GM18517 (cell line): ENCODE results near the gene OR2A1.
A peak's percentile ranks its signal among the peaks of the same experiment; 100 is the strongest.
"Not testable (repeated sequence)": the region's sequence is repeated elsewhere in the genome, so short reads cannot be mapped to it uniquely, and the experiment has no call there.

Experiments
- ATAC-seq: cut with Tn5 transposase; IDR thresholded peaks from one replicate; pipeline ENCODE4 v1.9.1; 2021; ENCODE audit warnings: mild to moderate bottlenecking, moderate library complexity; ENCODE audit not compliant: unreplicated experiment

The OR2A1 gene, protein sequence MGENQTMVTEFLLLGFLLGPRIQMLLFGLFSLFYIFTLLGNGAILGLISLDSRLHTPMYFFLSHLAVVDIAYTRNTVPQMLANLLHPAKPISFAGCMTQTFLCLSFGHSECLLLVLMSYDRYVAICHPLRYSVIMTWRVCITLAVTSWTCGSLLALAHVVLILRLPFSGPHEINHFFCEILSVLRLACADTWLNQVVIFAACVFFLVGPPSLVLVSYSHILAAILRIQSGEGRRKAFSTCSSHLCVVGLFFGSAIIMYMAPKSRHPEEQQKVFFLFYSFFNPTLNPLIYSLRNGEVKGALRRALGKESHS

DNA sequence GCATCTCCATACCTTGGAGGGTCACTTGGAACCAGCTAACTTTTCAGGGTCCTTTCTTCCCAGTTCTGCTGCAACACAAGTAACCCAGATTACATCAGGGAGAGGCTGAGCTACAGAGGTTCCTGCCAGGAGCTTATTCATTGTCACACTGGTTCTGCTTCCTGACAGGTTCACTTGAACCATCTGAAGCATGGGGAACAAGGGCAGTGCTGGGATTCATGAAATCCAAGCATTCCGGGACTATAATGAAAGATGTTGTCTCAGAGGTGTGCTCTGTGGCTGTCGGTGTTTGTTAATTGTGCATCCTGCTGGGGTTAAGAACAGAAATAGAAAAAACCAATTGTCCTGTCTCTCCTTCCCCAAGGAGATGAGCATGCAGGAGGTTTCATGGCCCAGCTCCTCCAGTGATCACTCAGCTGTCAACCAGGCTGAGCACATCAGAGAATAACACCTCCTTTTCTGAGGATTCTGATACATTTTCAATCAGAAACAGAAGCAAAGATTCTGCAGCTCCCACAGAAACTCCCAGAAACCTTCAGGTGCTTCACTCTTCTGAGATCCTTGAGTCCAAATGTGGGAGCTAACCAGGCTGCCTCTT lies at the start of gene OR2A1:
TSS of gene OR2A1 (plus strand) at position 548 of the 598 bp plus-strand sequence. CDS start 5,706 bp downstream, outside the sequence.
- not testable (repeated sequence) for ATAC-seq

- not testable (repeated sequence) for ATAC-seq
These were observed 47.5 kb upstream of the OR2A1 start, which contains the start of gene OR2A7 for GRCh38 chr7:144264692-144265091. TSS of gene OR2A7 (minus strand) at chr7:144264792. CDS start at chr7:144259628, 5,164 bp downstream.

DNA sequence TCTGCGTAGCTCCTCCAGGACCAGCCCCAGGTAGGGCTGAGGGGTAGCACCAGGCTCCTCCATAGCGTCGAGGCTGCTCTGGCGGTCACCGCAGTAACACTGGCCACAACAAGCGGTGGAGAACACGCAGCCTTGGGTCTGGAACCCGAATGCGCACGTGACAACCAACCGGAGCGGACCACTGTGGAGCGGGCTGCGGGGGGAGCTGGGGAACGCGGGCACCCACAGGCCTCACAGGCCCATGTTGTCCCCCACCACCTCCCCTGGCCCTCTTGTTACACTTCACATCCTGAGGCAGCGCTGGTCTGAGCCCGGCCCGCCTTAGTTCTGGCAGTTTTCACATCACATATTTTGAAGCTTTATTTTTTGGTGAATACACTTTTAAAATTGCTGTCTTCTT lies 43.0 kb upstream of the OR2A1 start, which contains the start of gene CTAGE8:
TSS of gene CTAGE8 (minus strand) at position 101 of the 400 bp plus-strand sequence. CDS start at position 63, 38 bp downstream.
- ATAC-seq: not testable (repeated sequence)

- not testable (repeated sequence) for ATAC-seq
These were observed 36.9 kb upstream of the OR2A1 start for GRCh38 chr7:144275281-144275680.

- not testable (repeated sequence) for ATAC-seq
These were observed 32.2 kb upstream of the OR2A1 start for GRCh38 chr7:144280010-144280409.

GRCh38 chr7:144281981-144282380 lies 30.2 kb upstream of the OR2A1 start:
- ATAC-seq: not testable (repeated sequence)

- not testable (repeated sequence) for ATAC-seq
These were observed 29.7 kb upstream of the OR2A1 start for GRCh38 chr7:144282490-144282889.

GRCh38 chr7:144283716-144284115 lies 28.5 kb upstream of the OR2A1 start:
- ATAC-seq: not testable (repeated sequence)

- ATAC-seq: not testable (repeated sequence)
These were observed 24.9 kb upstream of the OR2A1 start for GRCh38 chr7:144287171-144287784.

GRCh38 chr7:144291607-144292006 lies 20.6 kb upstream of the OR2A1 start:
- not testable (repeated sequence) for ATAC-seq

DNA sequence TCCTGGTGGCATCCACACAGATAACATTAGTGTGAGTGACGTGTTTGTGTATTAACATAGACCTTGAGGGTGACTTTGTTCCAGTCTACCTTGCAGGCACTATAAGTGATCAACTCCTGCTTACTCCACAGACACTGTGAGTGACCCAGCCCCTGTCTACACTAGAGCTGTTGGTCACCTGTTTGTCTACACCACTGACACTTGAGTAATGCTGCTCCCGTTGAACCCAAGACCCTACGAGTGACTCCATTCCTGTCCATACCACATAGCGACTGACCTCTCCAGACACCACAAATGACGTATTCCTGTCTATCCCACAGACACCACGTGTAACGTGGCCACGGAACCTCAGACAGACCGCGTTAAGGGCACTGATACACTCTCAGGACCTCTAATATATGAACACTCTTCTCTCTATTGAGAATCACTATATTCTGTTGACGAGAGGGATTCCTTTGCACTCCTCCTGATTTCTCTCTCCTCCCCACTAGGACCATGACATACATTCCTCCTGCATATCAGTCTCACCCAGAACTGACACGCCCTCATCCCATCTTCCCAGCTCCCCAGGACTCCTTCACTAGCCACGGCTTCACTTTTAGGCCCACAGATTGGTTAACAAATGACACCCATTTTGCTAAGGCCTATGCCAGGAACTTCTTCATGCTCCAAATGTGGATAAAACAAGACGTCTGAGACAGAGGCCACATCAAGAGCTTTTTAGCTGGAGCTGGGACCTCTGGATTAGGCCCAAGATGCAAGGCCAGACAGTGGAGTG lies 19.6 kb upstream of the OR2A1 start:
- not testable (repeated sequence) for ATAC-seq

- peak; percentile 77 for ATAC-seq
These were observed 18.3 kb upstream of the OR2A1 start for GRCh38 chr7:144293794-144294499.

DNA sequence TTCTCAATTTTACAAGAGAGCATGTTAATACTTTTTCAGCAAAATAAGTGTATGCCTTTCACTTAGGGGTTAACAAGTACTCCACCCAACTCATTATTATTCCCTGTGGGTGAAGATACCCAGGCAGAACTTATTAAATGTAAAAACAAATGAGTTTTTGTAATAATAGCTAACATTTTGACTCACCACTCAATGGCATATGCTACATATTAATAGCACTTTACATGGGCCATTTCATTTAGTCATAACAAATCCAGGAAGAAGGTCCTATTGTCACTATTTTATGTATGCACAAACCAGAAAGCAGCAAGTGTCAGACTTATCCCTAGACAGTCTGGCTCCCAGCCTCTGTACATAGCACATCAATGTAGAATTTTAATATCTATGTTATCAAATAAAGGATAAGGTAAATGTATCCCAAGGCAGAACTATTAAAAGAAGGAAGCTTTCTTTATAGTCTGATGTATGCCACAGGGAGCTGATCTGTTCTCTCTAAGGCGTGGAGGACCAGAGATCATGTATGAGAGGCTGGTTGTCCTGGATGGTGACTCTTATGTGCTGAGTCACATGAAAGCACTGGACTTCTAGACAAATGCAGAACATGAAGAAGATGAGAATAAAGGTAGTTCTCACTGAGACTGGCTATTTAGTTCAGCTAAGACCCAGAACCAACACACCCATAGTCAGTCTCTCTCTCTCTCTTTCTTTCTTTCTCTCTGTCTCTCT lies 9.5 kb upstream of the OR2A1 start:
- ATAC-seq: not testable (repeated sequence)

DNA sequence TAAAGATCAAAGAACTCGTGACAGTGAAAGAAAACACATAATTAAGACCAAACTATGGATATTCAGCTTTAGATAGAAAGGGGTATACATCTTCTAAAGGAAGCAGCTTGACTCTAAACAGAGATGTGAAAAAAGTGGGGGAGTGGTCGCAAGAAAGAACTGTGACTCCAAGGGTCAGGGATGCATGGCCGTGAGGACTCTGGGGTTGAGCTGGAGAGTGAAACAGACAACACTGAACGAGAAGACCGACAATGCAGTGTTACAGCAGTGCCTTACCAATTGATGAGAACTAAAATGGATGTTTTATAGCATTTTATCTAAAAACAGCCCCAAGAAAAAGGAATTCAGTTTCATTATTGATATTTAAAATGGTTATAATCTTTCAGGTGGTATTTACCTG lies 8.6 kb upstream of the OR2A1 start:
- ATAC-seq: not testable (repeated sequence)

DNA sequence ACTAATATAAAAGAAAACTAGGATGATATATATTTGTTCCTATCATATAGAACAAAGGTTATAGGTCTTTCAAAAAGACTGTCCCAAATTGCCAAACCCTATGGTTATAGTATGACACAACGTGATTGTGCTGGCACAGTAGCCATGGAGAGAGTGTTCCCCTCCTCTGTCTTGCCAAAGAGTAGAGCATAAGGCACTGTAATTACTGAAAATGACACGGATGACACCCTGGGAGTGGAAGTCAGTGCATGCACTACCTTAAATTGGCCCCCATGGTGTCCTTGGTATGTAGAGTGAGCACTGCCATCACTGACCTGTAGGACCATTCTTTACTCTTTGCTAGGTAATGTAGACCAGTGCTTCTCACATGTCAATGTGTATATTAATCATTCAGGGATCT lies 7.1 kb upstream of the OR2A1 start:
- not testable (repeated sequence) for ATAC-seq

DNA sequence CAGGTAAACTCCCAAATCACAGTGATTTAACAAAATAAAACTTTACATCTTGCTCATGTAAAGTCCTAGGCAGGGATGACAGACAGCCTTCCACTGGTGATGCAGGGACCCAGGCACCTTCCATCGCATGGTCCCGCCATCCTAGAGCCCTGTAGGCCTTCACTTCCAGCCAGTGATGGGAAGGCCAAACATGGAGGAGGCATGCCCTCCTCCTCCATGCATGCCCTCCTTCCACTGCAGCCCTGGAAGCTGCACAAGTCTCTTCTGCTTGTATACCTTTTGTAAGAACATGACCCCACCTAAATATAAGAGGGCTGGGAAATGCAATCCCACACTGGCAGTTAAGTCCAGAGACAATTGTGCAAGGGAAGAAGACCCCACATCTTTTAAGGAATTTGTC lies 2.5 kb upstream of the OR2A1 start:
- ATAC-seq: not testable (repeated sequence)

GRCh38 chr7:144311218-144311617 lies 1.0 kb upstream of the OR2A1 start:
- not testable (repeated sequence) for ATAC-seq

DNA sequence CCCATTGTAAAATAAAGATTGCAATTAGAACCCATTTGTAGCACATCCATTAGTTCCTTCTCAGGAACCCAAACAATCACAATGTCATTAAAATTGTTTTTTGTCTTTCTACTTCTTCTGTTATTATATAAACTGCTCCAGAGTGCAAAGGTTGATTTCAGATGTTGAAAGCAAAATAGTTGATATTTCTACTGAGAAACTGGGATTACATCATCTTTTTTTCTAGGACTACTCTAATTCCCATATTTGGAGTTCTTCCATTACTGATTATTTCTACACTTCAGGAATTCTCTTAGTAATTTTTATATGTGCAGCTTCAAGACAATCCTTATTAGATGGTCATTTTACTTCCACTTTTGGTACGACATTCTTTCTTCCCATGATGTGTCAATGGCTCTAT lies 5.3 kb downstream of the OR2A1 start:
- ATAC-seq: not testable (repeated sequence)

DNA sequence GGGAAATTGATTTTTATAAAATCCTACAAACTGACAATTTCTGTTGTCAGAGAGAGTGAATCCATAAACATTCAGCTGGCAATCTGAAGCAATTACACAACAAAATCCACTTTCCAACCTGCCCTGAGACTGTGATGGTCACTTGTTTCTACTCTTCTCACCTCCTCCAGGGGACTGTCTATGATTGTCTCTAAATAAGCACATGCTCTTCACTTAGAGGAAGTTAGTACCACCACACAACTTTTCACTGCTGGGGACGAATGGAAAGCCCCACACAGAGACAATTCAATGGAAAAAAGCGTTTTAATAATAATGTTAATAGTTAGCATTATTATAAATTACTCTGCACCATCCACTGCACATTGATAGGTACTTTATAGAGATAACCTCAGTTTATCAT lies 7.3 kb downstream of the OR2A1 start:
- ATAC-seq: not testable (repeated sequence)
